GM21423 (cell line): ENCODE results near the gene FGG.

ENCODE experiments used
- ATAC-seq: cut with Tn5 transposase; IDR thresholded peaks from one replicate; pipeline ENCODE4 v1.9.1; 2021; ENCODE audit warnings: mild to moderate bottlenecking, moderate library complexity; ENCODE audit not compliant: unreplicated experiment

FGG gene

GRCh38 chr4:154588198-154588597 is 24.3 kb downstream of the FGG start:
- ATAC-seq, result no peak

GRCh38 chr4:154586296-154587033 is 26.0 kb downstream of the FGG start:
- ATAC-seq, result no peak

- ATAC-seq, result no peak
These were observed 27.0 kb downstream of the FGG start for GRCh38 chr4:154585369-154586018.

GRCh38 chr4:154584259-154584658 is 28.2 kb downstream of the FGG start:
- no peak for ATAC-seq

- no peak for ATAC-seq
These were observed 28.8 kb downstream of the FGG start for GRCh38 chr4:154583677-154584076.

- no peak for ATAC-seq
These were observed 29.2 kb downstream of the FGG start for GRCh38 chr4:154583230-154583629.

- no peak for ATAC-seq
These were observed 29.7 kb downstream of the FGG start for GRCh38 chr4:154582723-154583122.

GRCh38 chr4:154579927-154580326 is 32.5 kb downstream of the FGG start:
- no peak for ATAC-seq

- no peak for ATAC-seq
These were observed 33.5 kb downstream of the FGG start for GRCh38 chr4:154578919-154579318.

- no peak for ATAC-seq
These were observed 35.1 kb downstream of the FGG start for GRCh38 chr4:154577324-154577723.

GRCh38 chr4:154574311-154574710 is 38.1 kb downstream of the FGG start:
- ATAC-seq, result no peak

GRCh38 chr4:154573190-154573870 is 39.1 kb downstream of the FGG start:
- ATAC-seq, result no peak

GRCh38 chr4:154569584-154569983 is 42.9 kb downstream of the FGG start:
- ATAC-seq, result no peak

GRCh38 chr4:154569028-154569427 is 43.4 kb downstream of the FGG start:
- ATAC-seq, result no peak

- no peak for ATAC-seq
These were observed 45.7 kb downstream of the FGG start for GRCh38 chr4:154566639-154567204.

GRCh38 chr4:154565704-154566103 is 46.8 kb downstream of the FGG start:
- ATAC-seq, result no peak

GRCh38 chr4:154564311-154564710 is 48.1 kb downstream of the FGG start:
- no peak for ATAC-seq

GRCh38 chr4:154562697-154563254 is 49.7 kb downstream of the FGG start, which contains the start of gene FGB:
Gene FGB (plus strand): TSS chr4:154563011. CDS start chr4:154563019, 8 bp downstream.
- ATAC-seq, result no peak

GRCh38 chr4:154560824-154561231 is 51.6 kb downstream of the FGG start:
- ATAC-seq, result no peak

- ATAC-seq, result no peak
These were observed 52.0 kb downstream of the FGG start for GRCh38 chr4:154560419-154560801.
